GM13976 (cell line): Measurements from ENCODE around the gene MGAT2.

Experiments used
- DNase-seq: peaks from one replicate; pipeline ENCODE4 v3.0.0; 2012; ENCODE audit warnings: low spot score
- in situ Hi-C: fragments of 300-500 bp; cut with MboI; formaldehyde crosslinking; loops from one replicate; pipeline ENCODE4 v1.12.0; 2022; ENCODE audit warnings: low sequenced_read_pairs, mixed read lengths, inconsistent platforms; ENCODE audit not compliant: unreplicated experiment
- TF ChIP-seq, protein P1 (sequence below): IDR thresholded peaks from 2 replicates; pipeline ENCODE4 v1.5.1; 2012; ENCODE audit warnings: borderline replicate concordance, mild to moderate bottlenecking; ENCODE audit not compliant: insufficient read depth; ENCODE audit errors: extremely low read depth, missing control alignments, control extremely low read depth

MGAT2 gene

GRCh38 chr14:49622022-49622607 is 1.5 kb downstream of the MGAT2 start:
- DNase-seq = no peak
- TF ChIP-seq, protein P1, sequence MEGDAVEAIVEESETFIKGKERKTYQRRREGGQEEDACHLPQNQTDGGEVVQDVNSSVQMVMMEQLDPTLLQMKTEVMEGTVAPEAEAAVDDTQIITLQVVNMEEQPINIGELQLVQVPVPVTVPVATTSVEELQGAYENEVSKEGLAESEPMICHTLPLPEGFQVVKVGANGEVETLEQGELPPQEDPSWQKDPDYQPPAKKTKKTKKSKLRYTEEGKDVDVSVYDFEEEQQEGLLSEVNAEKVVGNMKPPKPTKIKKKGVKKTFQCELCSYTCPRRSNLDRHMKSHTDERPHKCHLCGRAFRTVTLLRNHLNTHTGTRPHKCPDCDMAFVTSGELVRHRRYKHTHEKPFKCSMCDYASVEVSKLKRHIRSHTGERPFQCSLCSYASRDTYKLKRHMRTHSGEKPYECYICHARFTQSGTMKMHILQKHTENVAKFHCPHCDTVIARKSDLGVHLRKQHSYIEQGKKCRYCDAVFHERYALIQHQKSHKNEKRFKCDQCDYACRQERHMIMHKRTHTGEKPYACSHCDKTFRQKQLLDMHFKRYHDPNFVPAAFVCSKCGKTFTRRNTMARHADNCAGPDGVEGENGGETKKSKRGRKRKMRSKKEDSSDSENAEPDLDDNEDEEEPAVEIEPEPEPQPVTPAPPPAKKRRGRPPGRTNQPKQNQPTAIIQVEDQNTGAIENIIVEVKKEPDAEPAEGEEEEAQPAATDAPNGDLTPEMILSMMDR = no peak
- in situ Hi-C loops = no loop called here

GRCh38 chr14:49623387-49623786 is 2.8 kb downstream of the MGAT2 start:
- DNase-seq = no peak
- TF ChIP-seq, protein P1 = no peak
- in situ Hi-C loops = no loop called here

- in situ Hi-C loops = no loop called here
- TF ChIP-seq, protein P1 = no peak
- peak; percentile 41 for DNase-seq
Measured at GRCh38 chr14:49623941-49624839, 3.6 kb downstream of the MGAT2 start.

- in situ Hi-C loops = loop anchor here (25.0 kb wide), 2 partner anchors 203 to 478 kb away; partner anchors contain the start of gene VCPKMT
- DNase-seq = peak; percentile 94
- TF ChIP-seq, protein P1 = peak; percentile 90
Measured at GRCh38 chr14:49633640-49634546, 13.3 kb downstream of the MGAT2 start.

DNA sequence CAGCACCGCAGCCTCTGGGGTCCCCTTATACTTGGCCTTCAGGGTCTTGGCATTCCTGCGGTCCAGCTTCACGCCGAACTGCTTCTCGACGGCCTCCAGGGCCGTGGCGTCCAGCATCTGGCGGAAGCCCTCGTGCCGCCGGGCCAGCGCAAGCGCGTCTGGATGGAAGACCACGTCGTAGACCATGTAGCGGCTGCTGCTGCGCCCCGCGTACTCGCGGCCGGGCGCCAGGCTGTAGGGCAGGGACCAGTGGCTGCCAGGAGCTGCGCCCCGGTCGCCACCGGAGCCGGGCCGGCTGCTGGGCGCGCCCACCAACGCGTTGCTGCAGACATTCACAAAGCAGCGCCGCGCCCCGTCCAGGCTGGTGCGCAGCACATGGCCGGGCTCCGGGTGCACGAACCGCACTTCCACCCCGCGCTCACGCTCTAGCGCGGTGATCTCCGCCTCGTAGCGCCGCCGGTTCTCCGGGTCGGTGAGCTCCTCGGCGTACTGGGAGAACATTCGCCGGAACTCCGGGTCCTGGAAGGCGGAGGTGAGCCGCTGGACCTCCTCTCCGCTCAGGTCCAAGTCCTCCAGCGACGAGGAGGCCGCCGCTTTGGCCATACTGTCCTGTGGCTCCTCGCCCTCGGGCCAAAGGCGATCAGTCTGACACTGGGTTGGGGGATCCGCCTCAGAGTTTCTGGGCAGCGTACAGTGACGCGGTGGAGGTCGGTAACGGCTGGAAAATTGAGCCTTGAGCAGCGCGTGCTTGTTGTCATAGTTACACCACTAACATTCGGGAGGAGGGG is 14.1 kb downstream of the MGAT2 start, which contains the start of gene DNAAF2:
TSS of gene DNAAF2 (minus strand) at position 698 of the 788 bp plus-strand sequence. CDS start at position 603, 95 bp downstream.
- in situ Hi-C loops = loop anchor here (25.0 kb wide), 2 partner anchors 203 to 478 kb away; partner anchors contain the start of gene VCPKMT
- DNase-seq = peak; percentile 64
- TF ChIP-seq, protein P1 = no peak
